GM21529 (cell line): ENCODE measurements around the gene CRYZL1.
"Not testable (repeated sequence)": the region's sequence is repeated elsewhere in the genome, so short reads cannot be mapped to it uniquely, and the experiment has no call there.

ENCODE experiments used
- ATAC-seq: cut with Tn5 transposase; IDR thresholded peaks from one replicate; pipeline ENCODE4 v1.9.1; 2021; ENCODE audit not compliant: unreplicated experiment

The CRYZL1 gene

GRCh38 chr21:33640697-33641351, 717 bp downstream of the CRYZL1 start:
- ATAC-seq, result no peak

- no peak for ATAC-seq
These were observed 7.3 kb downstream of the CRYZL1 start for GRCh38 chr21:33634254-33634653.

GRCh38 chr21:33626151-33626550, 15.4 kb downstream of the CRYZL1 start:
- not testable (repeated sequence) for ATAC-seq

- no peak for ATAC-seq
These were observed 19.3 kb downstream of the CRYZL1 start for GRCh38 chr21:33622253-33622652.

- ATAC-seq, result no peak
These were observed 21.8 kb downstream of the CRYZL1 start for GRCh38 chr21:33619726-33620125.

GRCh38 chr21:33618407-33618806, 23.1 kb downstream of the CRYZL1 start:
- no peak for ATAC-seq

- not testable (repeated sequence) for ATAC-seq
These were observed 24.0 kb downstream of the CRYZL1 start for GRCh38 chr21:33617565-33617964.

GRCh38 chr21:33611006-33611744, 30.4 kb downstream of the CRYZL1 start:
- ATAC-seq, result no peak

GRCh38 chr21:33608559-33608958, 33.0 kb downstream of the CRYZL1 start:
- no peak for ATAC-seq

- no peak for ATAC-seq
These were observed 43.5 kb downstream of the CRYZL1 start for GRCh38 chr21:33598051-33598450.

GRCh38 chr21:33588485-33589335, 52.8 kb downstream of the CRYZL1 start, which contains the start of gene DONSON:
Gene DONSON, minus strand, starts transcription at chr21:33588684. Its CDS starts 43 bp downstream, at chr21:33588641.
- peak; percentile 87 for ATAC-seq

GRCh38 chr21:33587792-33588484, 53.6 kb downstream of the CRYZL1 start:
- ATAC-seq, result peak; percentile 28

GRCh38 chr21:33586927-33587326, 54.6 kb downstream of the CRYZL1 start:
- no peak for ATAC-seq

- no peak for ATAC-seq
These were observed 57.1 kb downstream of the CRYZL1 start for GRCh38 chr21:33584455-33584854.

GRCh38 chr21:33578959-33579542, 62.5 kb downstream of the CRYZL1 start:
- ATAC-seq, result no peak

GRCh38 chr21:33578214-33578613, 63.3 kb downstream of the CRYZL1 start:
- ATAC-seq, result no peak

- ATAC-seq, result not testable (repeated sequence)
These were observed 64.8 kb downstream of the CRYZL1 start for GRCh38 chr21:33576741-33577141.

GRCh38 chr21:33572350-33572749, 69.2 kb downstream of the CRYZL1 start:
- no peak for ATAC-seq

- no peak for ATAC-seq
These were observed 71.5 kb downstream of the CRYZL1 start for GRCh38 chr21:33569991-33570390.

- no peak for ATAC-seq
These were observed 73.1 kb downstream of the CRYZL1 start for GRCh38 chr21:33568448-33568847.

- no peak for ATAC-seq
These were observed 73.6 kb downstream of the CRYZL1 start for GRCh38 chr21:33567914-33568313.
